GM12864 (cell line): ENCODE data around the gene ZC3H15.

Experiments
- DNase-seq: peaks from one replicate; pipeline ENCODE4 v3.0.0-alpha.2; 2011; ENCODE audit warnings: low read depth
- H3K4me3 ChIP-seq: 2 replicates; pipeline ENCODE4 v1.5.1; 2011; ENCODE audit warnings: mild to moderate bottlenecking, low read depth, low read length, control low read depth
- TF ChIP-seq, protein P1 (sequence below): IDR thresholded peaks from 2 replicates; pipeline ENCODE4 v1.5.1; 2011; ENCODE audit warnings: low read depth, mild to moderate bottlenecking, moderate library complexity, low read length, control low read depth, inconsistent platforms; ENCODE audit errors: missing control alignments

ZC3H15 gene

DNA sequence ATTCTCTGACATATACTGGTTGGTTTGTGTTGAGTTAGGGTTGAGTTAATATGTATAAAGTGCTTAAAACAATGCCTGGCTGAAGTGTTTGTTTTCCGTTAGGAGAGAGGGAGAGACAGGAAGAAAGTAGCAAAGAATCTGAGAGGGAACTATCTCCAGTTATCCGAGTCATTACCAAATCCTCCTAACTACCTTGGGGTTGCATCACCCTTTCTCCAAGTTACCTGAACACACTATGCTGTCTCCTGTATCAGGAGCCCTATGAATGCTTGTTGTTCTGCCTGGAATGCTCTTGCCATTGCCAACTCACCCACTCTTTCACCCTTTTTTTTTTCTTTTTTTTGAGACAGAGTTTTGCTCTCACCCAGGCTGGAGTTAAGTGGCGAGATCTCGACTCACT, 55.9 kb downstream of the ZC3H15 start:
- DNase-seq: no peak
- TF ChIP-seq, protein P1, sequence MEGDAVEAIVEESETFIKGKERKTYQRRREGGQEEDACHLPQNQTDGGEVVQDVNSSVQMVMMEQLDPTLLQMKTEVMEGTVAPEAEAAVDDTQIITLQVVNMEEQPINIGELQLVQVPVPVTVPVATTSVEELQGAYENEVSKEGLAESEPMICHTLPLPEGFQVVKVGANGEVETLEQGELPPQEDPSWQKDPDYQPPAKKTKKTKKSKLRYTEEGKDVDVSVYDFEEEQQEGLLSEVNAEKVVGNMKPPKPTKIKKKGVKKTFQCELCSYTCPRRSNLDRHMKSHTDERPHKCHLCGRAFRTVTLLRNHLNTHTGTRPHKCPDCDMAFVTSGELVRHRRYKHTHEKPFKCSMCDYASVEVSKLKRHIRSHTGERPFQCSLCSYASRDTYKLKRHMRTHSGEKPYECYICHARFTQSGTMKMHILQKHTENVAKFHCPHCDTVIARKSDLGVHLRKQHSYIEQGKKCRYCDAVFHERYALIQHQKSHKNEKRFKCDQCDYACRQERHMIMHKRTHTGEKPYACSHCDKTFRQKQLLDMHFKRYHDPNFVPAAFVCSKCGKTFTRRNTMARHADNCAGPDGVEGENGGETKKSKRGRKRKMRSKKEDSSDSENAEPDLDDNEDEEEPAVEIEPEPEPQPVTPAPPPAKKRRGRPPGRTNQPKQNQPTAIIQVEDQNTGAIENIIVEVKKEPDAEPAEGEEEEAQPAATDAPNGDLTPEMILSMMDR: no peak
- no peak overlapping the region for H3K4me3 ChIP-seq

DNA sequence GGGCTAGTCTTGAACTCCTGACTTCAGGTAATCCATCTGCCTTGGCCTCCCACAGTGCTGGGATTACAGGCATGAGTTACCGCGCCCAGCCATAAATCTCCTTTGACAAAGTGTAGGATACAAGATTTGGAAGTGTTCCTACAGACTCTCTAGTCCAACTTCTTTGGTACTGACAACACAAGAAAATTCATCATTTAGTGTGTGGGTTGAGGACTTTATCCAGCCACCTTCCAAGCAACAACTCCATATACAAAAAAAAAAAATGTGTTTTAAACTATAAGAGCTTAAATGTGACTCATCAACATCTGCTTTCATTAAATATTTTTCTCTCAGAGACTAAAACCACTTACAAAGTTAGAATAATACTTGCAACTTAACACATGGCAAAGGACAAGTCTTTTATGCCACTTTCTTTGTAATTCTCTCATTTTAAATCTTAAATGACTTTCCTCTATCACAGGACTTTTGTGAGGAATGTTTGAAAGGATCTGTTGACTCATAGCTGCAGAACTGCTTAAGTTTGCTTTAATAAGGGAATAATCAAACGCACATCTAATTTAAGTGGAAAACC, 57.6 kb downstream of the ZC3H15 start:
- TF ChIP-seq, protein P1: no peak
- no peak overlapping the region for H3K4me3 ChIP-seq
- DNase-seq: no peak

DNA sequence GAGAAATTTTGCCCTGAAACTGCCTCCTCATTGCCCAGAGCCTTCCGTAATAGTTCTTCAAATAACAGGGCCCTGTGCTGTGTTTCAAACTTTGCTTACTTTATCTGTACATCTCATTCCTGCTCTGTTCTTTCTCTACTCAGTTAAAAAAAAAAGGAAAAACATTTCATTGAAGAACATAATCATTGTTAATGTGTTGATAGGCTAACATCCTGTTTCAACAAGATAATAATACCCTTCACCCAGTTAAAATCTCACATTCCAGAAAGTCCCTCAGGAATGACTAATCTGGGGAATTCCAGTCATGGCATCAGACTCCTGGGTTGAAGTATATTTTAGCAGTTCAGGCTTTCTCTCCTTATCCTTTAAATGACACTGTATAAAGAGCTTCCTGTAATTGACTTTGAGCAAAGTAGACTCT, 58.2 kb downstream of the ZC3H15 start:
- no peak for DNase-seq
- TF ChIP-seq, protein P1: no peak
- H3K4me3 ChIP-seq: no peak overlapping the region

DNA sequence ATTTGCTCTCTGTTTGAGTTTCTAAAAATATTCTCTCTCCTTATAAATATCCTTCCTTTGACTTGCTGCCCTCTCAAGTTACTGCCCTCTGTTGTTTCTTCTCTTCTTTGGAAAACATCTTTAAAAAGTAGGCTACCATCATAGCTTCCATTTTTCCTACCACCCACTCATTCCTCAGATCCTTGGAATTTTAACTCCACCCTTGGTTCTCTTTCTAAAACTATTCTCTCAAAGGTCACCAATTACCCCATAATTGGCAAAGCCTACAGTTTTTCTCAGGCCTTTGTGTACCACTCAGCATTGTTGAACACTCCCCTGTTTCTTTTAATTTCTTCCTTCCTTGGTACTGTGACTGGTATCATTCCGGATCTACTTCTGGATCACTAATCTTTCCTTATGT, 60.8 kb downstream of the ZC3H15 start:
- H3K4me3 ChIP-seq: no peak overlapping the region
- TF ChIP-seq, protein P1: no peak
- no peak for DNase-seq

DNA sequence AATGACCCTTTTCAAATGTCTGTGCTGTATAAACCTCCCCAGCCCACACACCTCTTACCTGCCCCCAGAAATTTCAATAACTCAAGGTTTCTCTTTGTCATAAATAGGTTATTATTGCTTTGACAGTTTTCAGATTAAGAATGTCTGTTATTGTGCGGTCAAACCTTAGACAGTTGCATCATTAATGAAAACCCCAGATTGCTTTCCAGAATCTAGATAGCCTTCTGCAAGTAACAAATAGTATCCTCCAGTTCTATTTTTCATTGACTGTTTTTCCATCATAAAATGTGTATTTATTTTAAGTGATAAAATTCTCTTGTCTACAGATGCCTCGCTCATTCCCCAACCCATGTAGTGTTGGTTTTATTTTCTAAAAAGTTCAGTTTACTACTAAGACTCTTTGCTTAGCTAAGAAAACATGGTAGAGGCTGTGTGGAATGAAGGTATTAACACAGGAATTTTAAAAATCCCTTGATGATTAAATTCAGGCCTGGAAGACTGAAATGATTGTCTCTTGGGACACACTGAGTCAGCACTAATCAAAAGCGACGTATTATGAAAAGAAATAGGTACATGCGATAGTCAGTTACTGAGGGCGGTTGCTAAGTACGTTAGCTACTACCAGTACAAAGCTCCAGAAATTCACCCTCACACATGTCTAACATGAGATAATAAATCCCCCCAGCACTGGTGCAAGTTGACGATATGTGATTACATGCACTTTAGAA, 65.4 kb downstream of the ZC3H15 start:
- no peak overlapping the region for H3K4me3 ChIP-seq
- DNase-seq: no peak
- TF ChIP-seq, protein P1: no peak

DNA sequence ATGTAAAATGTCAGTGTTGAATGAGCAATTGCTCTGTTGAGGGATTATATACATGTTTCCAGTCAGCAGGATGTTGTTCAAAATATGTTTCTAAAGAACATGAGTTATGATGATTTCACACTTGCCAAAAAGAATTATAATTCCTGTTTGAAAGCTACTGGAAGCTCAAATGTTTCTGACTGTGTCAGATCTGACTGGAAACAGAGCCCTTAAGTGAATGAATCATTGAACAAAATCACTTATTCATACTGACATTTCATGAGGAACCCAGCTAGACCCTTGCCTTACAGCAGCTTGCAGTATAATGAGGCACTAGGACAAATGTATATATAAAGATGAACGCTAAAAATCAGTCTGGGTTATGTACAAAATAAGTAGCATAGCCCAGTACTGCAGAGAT, 68.4 kb downstream of the ZC3H15 start:
- DNase-seq: no peak
- H3K4me3 ChIP-seq: no peak overlapping the region
- TF ChIP-seq, protein P1: no peak
